IMR-90 (cell line): ENCODE measurements around the gene SRPK2. TPM values are rescaled to one million over a fixed set of nuclear protein-coding genes. Genes with fewer than 3 reads are reported as not detected.

Experiments
- ATAC-seq: fragments of 200-7000 bp; cut with Tn5 transposase; 2 replicates; pipeline ENCODE4 v1.9.1; 2020; ENCODE audit warnings: low read depth, mild to moderate bottlenecking, moderate library complexity
- BruUV-seq: library from RNA; stranded (reverse); fragments of 400-500 nt; replicated peaks from 2 replicates; lab custom pipeline; 2021; lab: Mats Ljungman, UMichigan
- CTCF ChIA-PET: fragments of 300-600 bp; formaldehyde crosslinking; extraction: SDS; loops from one replicate; lab custom pipeline; 2021; ENCODE audit warnings: antibody characterized with exemption; lab: Yijun Ruan, JAX
- POLR2A ChIA-PET: fragments of 300-600 bp; sonication (Branson Sonifier 250); formaldehyde crosslinking; loops from one replicate; lab custom pipeline; 2022; ENCODE audit warnings: antibody characterized with exemption; ENCODE audit not compliant: unreplicated experiment; lab: Charles Lee
- DNase-seq: peaks from one replicate; pipeline ENCODE4 v3.0.0; 2013
- H2AFZ ChIP-seq: replicated peaks from 2 replicates; pipeline ENCODE3; 2013; ENCODE audit warnings: low read length, mild to moderate bottlenecking; ENCODE audit not compliant: poor library complexity
- H2AK5ac ChIP-seq: 2 replicates; pipeline ENCODE4 v1.6.1; 2013; ENCODE audit warnings: low read depth, low read length, inconsistent platforms
- H2AK9ac ChIP-seq: replicated peaks from 2 replicates; pipeline ENCODE3; 2013; ENCODE audit warnings: mild to moderate bottlenecking, low read depth, low read length, moderate library complexity; ENCODE audit not compliant: poor library complexity
- H2BK120ac ChIP-seq: 2 replicates; pipeline ENCODE4 v1.6.1; 2013; ENCODE audit warnings: low read depth, low read length, inconsistent platforms
- H2BK15ac ChIP-seq: 3 replicates; pipeline ENCODE4 v1.6.1; 2013; ENCODE audit warnings: low read depth, low read length, inconsistent platforms
- H2BK20ac ChIP-seq: 2 replicates; pipeline ENCODE4 v1.6.1; 2013; ENCODE audit warnings: low read depth, mild to moderate bottlenecking, inconsistent platforms, low read length, moderate library complexity
- H2BK5ac ChIP-seq: 2 replicates; pipeline ENCODE4 v1.6.1; 2013; ENCODE audit warnings: mild to moderate bottlenecking, low read depth, low read length, inconsistent platforms; ENCODE audit not compliant: poor library complexity, severe bottlenecking
- H3K14ac ChIP-seq: replicated peaks from 2 replicates; pipeline ENCODE4 v1.6.1; 2013; ENCODE audit warnings: low read depth, low read length, inconsistent platforms
- H3K18ac ChIP-seq: 2 replicates; pipeline ENCODE4 v1.6.1; 2013; ENCODE audit warnings: low read depth, low read length, control low read depth
- H3K23ac ChIP-seq: 2 replicates; pipeline ENCODE4 v1.6.1; 2013; ENCODE audit warnings: low read depth, low read length, inconsistent platforms
- H3K27ac ChIP-seq: 2 replicates; pipeline ENCODE4 v1.5.1; 2013; ENCODE audit warnings: mild to moderate bottlenecking, control low read depth, low read length; ENCODE audit not compliant: insufficient read depth
- H3K27me3 ChIP-seq: 2 replicates; pipeline ENCODE4 v1.6.1; 2013; ENCODE audit warnings: low read length; ENCODE audit not compliant: control insufficient read depth, insufficient read depth
- H3K36me3 ChIP-seq: 2 replicates; pipeline ENCODE4 v1.6.1; 2013; ENCODE audit warnings: low read length, mixed read lengths; ENCODE audit not compliant: control insufficient read depth, insufficient read depth
- H3K4ac ChIP-seq: 2 replicates; pipeline ENCODE4 v1.6.1; 2013; ENCODE audit warnings: low read depth, low read length, inconsistent platforms
- H3K4me1 ChIP-seq: 2 replicates; pipeline ENCODE4 v1.6.1; 2013; ENCODE audit warnings: low read length, mixed read lengths; ENCODE audit not compliant: control insufficient read depth, insufficient read depth
- H3K4me2 ChIP-seq: 2 replicates; pipeline ENCODE4 v1.6.1; 2013; ENCODE audit warnings: low read depth, mild to moderate bottlenecking, control low read depth, low read length, moderate library complexity
- H3K4me3 ChIP-seq: 2 replicates; pipeline ENCODE4 v1.5.1; 2013; ENCODE audit warnings: low read depth, mild to moderate bottlenecking, control low read depth, low read length, moderate library complexity; ENCODE audit not compliant: insufficient read depth
- H3K56ac ChIP-seq: 2 replicates; pipeline ENCODE4 v1.6.1; 2013; ENCODE audit warnings: low read length, inconsistent platforms; ENCODE audit not compliant: insufficient read depth; ENCODE audit errors: extremely low read depth
- H3K79me1 ChIP-seq, 2 experiments: 2 replicates each; pipeline ENCODE4 v1.6.1; 2013; ENCODE audit warnings: low read length in 2 of 2, inconsistent platforms in 1 of 2, low read depth in 1 of 2
- H3K9ac ChIP-seq: 2 replicates; pipeline ENCODE4 v1.6.1; 2013; ENCODE audit warnings: low read depth, low read length, control low read depth
- H3K9me1 ChIP-seq: 2 replicates; pipeline ENCODE4 v1.6.1; 2013; ENCODE audit warnings: low read length, inconsistent platforms; ENCODE audit not compliant: insufficient read depth
- H3K9me3 ChIP-seq: 2 replicates; pipeline ENCODE4 v1.6.1; 2013; ENCODE audit warnings: low read length; ENCODE audit not compliant: control insufficient read depth, insufficient read depth
- H4K20me1 ChIP-seq: 2 replicates; pipeline ENCODE4 v1.6.1; 2013; ENCODE audit warnings: low read length, inconsistent platforms; ENCODE audit not compliant: insufficient read depth
- H4K5ac ChIP-seq: 2 replicates; pipeline ENCODE4 v1.6.1; 2013; ENCODE audit warnings: mild to moderate bottlenecking, low read depth, low read length, control low read depth
- H4K8ac ChIP-seq, 2 experiments: 2 replicates each; pipeline ENCODE4 v1.6.1; 2013; ENCODE audit warnings: low read depth in 2 of 2, low read length in 2 of 2, control low read depth in 1 of 2, inconsistent platforms in 1 of 2
- H4K91ac ChIP-seq: 2 replicates; pipeline ENCODE4 v1.6.1; 2013; ENCODE audit warnings: low read depth, low read length, inconsistent platforms; ENCODE audit not compliant: insufficient read depth
- BHLHE40 ChIP-seq: fragments of 150-350 bp; IDR thresholded peaks from 2 replicates; pipeline ENCODE4 v1.6.1; 2016; ENCODE audit warnings: mild to moderate bottlenecking, low read depth, low read length
- CEBPB ChIP-seq: IDR thresholded peaks from 2 replicates; pipeline ENCODE4 v1.6.1; 2012; ENCODE audit warnings: low read depth, low read length, improper control_type of control experiment
- ELK1 ChIP-seq: fragments of 150-350 bp; IDR thresholded peaks from 2 replicates; pipeline ENCODE4 v1.6.1; 2016; ENCODE audit warnings: low read depth, mild to moderate bottlenecking, low read length, moderate library complexity, borderline replicate concordance
- MAFK ChIP-seq: IDR thresholded peaks from 2 replicates; pipeline ENCODE4 v1.6.1; 2012; ENCODE audit warnings: low read depth, low read length, improper control_type of control experiment
- MAZ ChIP-seq: IDR thresholded peaks from 2 replicates; pipeline ENCODE4 v1.6.1; 2012; ENCODE audit warnings: low read depth, mild to moderate bottlenecking, low read length, improper control_type of control experiment, moderate library complexity, borderline replicate concordance
- MXI1 ChIP-seq: IDR thresholded peaks from 2 replicates; pipeline ENCODE4 v1.6.1; 2012; ENCODE audit warnings: low read depth, mild to moderate bottlenecking, low read length, moderate library complexity, borderline replicate concordance
- NFE2L2 ChIP-seq: fragments of 150-350 bp; IDR thresholded peaks from 2 replicates; pipeline ENCODE4 v1.6.1; 2016; ENCODE audit warnings: low read depth, mild to moderate bottlenecking, low read length
- POLR2A ChIP-seq: IDR thresholded peaks from 2 replicates; pipeline ENCODE4 v1.6.1; 2012; ENCODE audit warnings: mild to moderate bottlenecking, low read depth, low read length
- RAD21 ChIP-seq: IDR thresholded peaks from 2 replicates; pipeline ENCODE4 v1.6.1; 2012; ENCODE audit warnings: low read length, improper control_type of control experiment
- RCOR1 ChIP-seq: IDR thresholded peaks from 2 replicates; pipeline ENCODE4 v1.6.1; 2012; ENCODE audit warnings: mild to moderate bottlenecking, low read length, improper control_type of control experiment; ENCODE audit not compliant: insufficient replicate concordance
- RFX5 ChIP-seq: IDR thresholded peaks from 2 replicates; pipeline ENCODE4 v1.8.0; 2012; ENCODE audit warnings: low read depth, mild to moderate bottlenecking, low read length, moderate library complexity
- SMC3 ChIP-seq: fragments of 150-350 bp; IDR thresholded peaks from 2 replicates; pipeline ENCODE4 v1.6.1; 2016; ENCODE audit warnings: low read depth, mild to moderate bottlenecking, antibody characterized with exemption, low read length, moderate library complexity
- USF2 ChIP-seq: fragments of 150-350 bp; IDR thresholded peaks from 2 replicates; pipeline ENCODE4 v1.6.1; 2017; ENCODE audit warnings: mild to moderate bottlenecking, antibody characterized with exemption, low read length, low read depth
- WGBS, 2 experiments: methylation state at CpG; one replicate each; pipeline versions ENCODE4 v1.1.5 to v1.1.7; 2013; ENCODE audit warnings: missing lambda C conversion rate in 2 of 2; ENCODE audit not compliant: insufficient read length in 1 of 2; ENCODE audit errors: extremely low coverage in 2 of 2; 5-methylcytosine and 5-hydroxymethylcytosine counted together
- dilution Hi-C: fragments of 300-500 bp; cut with HindIII; formaldehyde crosslinking; loops from one replicate; pipeline ENCODE4 v1.14.3; 2018; ENCODE audit warnings: low sequenced_read_pairs; ENCODE audit not compliant: unreplicated experiment
- in situ Hi-C: fragments of 300-500 bp; cut with MboI; formaldehyde crosslinking; loops from 3 replicates; pipeline ENCODE4 v1.14.3; 2019; ENCODE audit warnings: low sequenced_read_pairs, inconsistent platforms, mixed read lengths
- intact Hi-C: fragments of 100-400 bp; cut with micrococcal nuclease; formaldehyde crosslinking; loops from 2 replicates; pipeline ENCODE4 v1.10.0; 2022
- polyA plus RNA-seq, 3 experiments: library from polyadenylated mRNA; depleted of rRNA; stranded (reverse); fragments of >200 nt; gene quantifications; 2 replicates each; pipeline ENCODE4 v1.2.3, GENCODE V29; 2012; ENCODE audit warnings: low replicate concordance in 1 of 3
- total RNA-seq: library from RNA; depleted of rRNA; stranded (reverse); fragments of >200 nt; gene quantifications from 2 replicates; pipeline ENCODE4 v1.2.3, GENCODE V29; 2012
- TF ChIP-seq, protein P1 (sequence below): conservative IDR thresholded peaks from 2 replicates; pipeline ENCODE4 v1.5.1; 2012; ENCODE audit warnings: mild to moderate bottlenecking, low read depth, low read length, improper control_type of control experiment

The SRPK2 gene
- total and polyA plus RNA-seq, 2 of the 4 experiments (the other 2 are of a cell fraction): 13.2 to 33.0 TPM

DNA sequence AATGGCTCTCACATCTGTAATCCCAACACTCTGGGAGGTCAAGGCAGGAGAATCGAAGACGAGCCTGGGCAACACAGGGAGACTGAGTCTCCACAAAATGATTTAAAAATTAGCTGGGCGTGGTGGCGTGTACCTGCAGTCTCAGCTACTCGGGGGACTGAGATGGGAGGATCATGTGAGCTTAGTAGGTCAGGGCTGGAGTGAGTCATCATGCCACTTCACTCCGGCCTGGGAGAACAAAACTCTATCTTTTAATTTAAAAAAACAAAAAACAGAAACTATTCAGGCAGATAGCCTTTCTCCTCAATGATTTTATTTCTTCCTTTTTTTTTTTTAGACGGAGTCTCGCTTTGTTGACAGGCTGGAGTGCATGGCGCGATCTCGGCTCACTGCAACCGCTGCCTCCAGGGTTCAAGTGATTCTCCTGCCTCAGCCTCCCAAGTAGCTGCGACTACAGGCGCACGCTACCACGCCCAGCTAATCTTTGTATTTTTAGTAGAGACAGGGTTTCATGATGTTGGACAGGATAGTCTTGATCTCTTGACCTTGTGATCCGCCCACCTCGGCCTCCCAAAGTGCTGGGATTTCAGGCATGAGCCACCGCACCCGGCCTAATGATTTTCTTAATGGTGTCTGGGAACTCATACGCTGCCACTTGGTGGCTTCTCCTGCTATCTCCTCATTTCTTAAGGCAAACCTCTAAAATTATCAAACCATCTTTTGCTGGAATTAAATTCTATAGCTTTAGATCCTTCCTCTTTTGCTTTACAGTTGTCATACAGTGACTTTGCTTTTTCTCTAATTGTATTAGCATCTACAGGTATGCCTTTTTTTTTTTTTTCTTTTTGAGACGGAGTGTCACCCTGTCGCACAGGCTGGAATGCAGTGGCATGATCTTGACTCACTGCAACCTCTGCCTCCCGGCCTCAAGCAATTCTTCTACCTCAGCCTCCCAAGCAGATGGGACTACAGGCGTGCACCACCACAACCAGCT, 22.9 kb downstream of the SRPK2 start:
- in situ Hi-C loops (no loop called here), dilution Hi-C loops (no loop called here), intact Hi-C loops (no loop called here)
- Histone ChIP-seq H3K4me2 (no peak overlapping the region), H3K36me3 (no peaks in the 10 kb centered on the region; the same call in 1 of the 2 replicates), H3K4me1 (no peaks in the 10 kb centered on the region), H2BK5ac (no peak overlapping the region), H2BK120ac (no peak overlapping the region), H2AK5ac (no peak overlapping the region), H3K9ac (no peak overlapping the region), H3K4ac (no peak overlapping the region), H2BK20ac (no peak overlapping the region), H3K27ac (no peak overlapping the region), H3K4me3 (no peak overlapping the region), H2AFZ (no peak overlapping the region), H4K20me1 (peaks cover 50% of the 10 kb centered on the region), H4K8ac (no peak overlapping the region), H3K9me1 (peaks cover 12% of the 10 kb centered on the region; the same call in 1 of the 2 replicates), H4K5ac (no peak overlapping the region), H3K9me3 (no peaks in the 10 kb centered on the region), H3K56ac (no peak overlapping the region), H3K79me1 (peaks cover 18 to 59% of the 10 kb centered on the region in 2 experiments), H2AK9ac (no peak overlapping the region), H3K23ac (no peak overlapping the region), H3K14ac (no peak overlapping the region), H2BK15ac (no peak overlapping the region), H3K18ac (no peak overlapping the region), H3K27me3 (no peaks in the 10 kb centered on the region), H4K91ac (no peak overlapping the region)
- ATAC-seq (no peak), DNase-seq (no peak)
- BruUV-seq: no TSS peak
- 95% methylated on average over 5 of the region's 25 CpGs; no CpG with 5 or more reads in 1 of the 2 experiments for WGBS, 2 experiments
- ChIA-PET CTCF (no interaction called here), POLR2A (no interaction called here)
- no peak for TF ChIP-seq MAZ
- no peak for TF ChIP-seq RAD21
- TF ChIP-seq, protein P1, sequence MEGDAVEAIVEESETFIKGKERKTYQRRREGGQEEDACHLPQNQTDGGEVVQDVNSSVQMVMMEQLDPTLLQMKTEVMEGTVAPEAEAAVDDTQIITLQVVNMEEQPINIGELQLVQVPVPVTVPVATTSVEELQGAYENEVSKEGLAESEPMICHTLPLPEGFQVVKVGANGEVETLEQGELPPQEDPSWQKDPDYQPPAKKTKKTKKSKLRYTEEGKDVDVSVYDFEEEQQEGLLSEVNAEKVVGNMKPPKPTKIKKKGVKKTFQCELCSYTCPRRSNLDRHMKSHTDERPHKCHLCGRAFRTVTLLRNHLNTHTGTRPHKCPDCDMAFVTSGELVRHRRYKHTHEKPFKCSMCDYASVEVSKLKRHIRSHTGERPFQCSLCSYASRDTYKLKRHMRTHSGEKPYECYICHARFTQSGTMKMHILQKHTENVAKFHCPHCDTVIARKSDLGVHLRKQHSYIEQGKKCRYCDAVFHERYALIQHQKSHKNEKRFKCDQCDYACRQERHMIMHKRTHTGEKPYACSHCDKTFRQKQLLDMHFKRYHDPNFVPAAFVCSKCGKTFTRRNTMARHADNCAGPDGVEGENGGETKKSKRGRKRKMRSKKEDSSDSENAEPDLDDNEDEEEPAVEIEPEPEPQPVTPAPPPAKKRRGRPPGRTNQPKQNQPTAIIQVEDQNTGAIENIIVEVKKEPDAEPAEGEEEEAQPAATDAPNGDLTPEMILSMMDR: no peak
- TF ChIP-seq MXI1: no peak
- TF ChIP-seq CEBPB: no peak
- TF ChIP-seq NFE2L2: no peak
- TF ChIP-seq SMC3: no peak
- TF ChIP-seq RFX5: no peak
- no peak for TF ChIP-seq ELK1
- no peak for TF ChIP-seq RCOR1
- no peak for TF ChIP-seq POLR2A
- TF ChIP-seq USF2: no peak
- no peak for TF ChIP-seq BHLHE40
- no peak for TF ChIP-seq MAFK
